ENCODE data around the gene ELMO1. TPM values are rescaled to one million over a fixed set of nuclear protein-coding genes. Genes with fewer than 3 reads are reported as not detected.
A peak's percentile ranks its signal among the peaks of the same experiment; 100 is the strongest.

ELMO1 gene
- total and polyA plus RNA-seq, 2 experiments from 2014 or later = 9.6 to 10.8 TPM

DNA sequence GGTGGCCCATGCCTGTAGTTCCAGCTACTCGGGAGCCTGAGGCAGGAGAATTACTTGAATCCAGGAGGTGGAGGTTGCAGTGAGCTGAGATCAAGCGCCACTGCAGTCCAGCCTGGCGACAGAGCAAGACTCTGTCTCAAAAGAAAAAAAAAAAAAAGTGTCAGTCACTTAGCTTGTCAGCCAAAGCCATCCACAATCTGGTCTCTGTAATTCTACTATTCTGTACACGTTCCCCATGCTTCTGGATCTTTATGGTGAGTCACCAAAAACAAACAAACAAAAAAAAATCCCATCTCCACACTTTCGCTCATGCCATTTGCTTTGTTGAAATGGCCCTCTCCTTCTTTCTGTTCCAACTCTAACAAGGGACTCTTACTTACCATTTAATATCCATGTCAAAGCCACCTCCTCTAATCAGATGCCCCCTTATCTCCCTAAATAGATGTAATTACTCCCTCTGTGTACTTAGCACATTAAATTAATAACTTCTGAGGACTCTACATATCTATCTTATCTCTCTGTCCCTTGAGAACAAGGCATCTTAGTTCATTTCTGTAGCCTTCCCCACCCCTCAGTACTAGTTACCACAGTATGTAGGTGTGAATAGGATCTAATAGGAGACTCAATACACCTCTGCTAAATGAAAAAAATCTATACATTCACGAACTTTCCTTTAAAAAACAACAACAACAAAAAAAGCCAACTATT lies 128.4 kb downstream of the ELMO1 start:
- no peaks in the 10 kb centered on the region for H3K4me1 ChIP-seq (ENCODE audit: low read depth)
- H3K36me3 ChIP-seq = no peaks in the 10 kb centered on the region
- no peak for DNase-seq (ENCODE audit: low read depth in 1 of 2, low spot score in 1 of 2)
- H3K4me3 ChIP-seq = no peak overlapping the region
- H3K27me3 ChIP-seq = no peaks in the 10 kb centered on the region
- H3K9me3 ChIP-seq (ENCODE audit: low read depth) = no peaks in the 10 kb centered on the region
- TF ChIP-seq, protein P1, sequence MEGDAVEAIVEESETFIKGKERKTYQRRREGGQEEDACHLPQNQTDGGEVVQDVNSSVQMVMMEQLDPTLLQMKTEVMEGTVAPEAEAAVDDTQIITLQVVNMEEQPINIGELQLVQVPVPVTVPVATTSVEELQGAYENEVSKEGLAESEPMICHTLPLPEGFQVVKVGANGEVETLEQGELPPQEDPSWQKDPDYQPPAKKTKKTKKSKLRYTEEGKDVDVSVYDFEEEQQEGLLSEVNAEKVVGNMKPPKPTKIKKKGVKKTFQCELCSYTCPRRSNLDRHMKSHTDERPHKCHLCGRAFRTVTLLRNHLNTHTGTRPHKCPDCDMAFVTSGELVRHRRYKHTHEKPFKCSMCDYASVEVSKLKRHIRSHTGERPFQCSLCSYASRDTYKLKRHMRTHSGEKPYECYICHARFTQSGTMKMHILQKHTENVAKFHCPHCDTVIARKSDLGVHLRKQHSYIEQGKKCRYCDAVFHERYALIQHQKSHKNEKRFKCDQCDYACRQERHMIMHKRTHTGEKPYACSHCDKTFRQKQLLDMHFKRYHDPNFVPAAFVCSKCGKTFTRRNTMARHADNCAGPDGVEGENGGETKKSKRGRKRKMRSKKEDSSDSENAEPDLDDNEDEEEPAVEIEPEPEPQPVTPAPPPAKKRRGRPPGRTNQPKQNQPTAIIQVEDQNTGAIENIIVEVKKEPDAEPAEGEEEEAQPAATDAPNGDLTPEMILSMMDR (IDR thresholded peaks at IDR 0.05; ENCODE audit: low read depth, low read length) = no peak
- H3K27ac ChIP-seq = no peak overlapping the region

DNA sequence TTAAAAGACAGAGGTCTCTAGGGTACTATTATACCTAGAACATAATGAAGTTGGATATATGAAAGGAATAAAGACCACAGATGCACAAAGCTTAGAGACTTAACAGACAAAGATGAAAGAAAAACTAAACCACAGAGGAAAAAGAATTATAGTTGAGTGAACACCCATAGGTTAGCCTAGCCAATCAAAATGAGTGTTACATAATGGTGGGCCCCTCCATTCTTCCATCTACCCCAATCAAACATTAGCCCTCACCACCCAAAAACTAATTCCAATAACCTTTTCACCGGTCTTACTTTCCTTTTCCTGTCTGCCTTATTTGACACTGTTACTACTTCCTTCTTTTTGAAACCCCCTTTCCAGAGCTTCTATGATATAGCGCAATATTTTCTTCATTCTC lies 130.1 kb downstream of the ELMO1 start:
- Histone ChIP-seq H3K4me1 (ENCODE audit: low read depth) (peaks cover 4% of the 10 kb centered on the region), H3K36me3 (no peaks in the 10 kb centered on the region), H3K9me3 (ENCODE audit: low read depth) (no peaks in the 10 kb centered on the region), H3K27me3 (no peaks in the 10 kb centered on the region), H3K4me3 (no peak overlapping the region), H3K27ac (no peak overlapping the region)
- TF ChIP-seq, protein P1 (IDR thresholded peaks at IDR 0.05; ENCODE audit: low read depth, low read length) = no peak
- no peak for DNase-seq (ENCODE audit: low read depth in 1 of 2, low spot score in 1 of 2)

DNA sequence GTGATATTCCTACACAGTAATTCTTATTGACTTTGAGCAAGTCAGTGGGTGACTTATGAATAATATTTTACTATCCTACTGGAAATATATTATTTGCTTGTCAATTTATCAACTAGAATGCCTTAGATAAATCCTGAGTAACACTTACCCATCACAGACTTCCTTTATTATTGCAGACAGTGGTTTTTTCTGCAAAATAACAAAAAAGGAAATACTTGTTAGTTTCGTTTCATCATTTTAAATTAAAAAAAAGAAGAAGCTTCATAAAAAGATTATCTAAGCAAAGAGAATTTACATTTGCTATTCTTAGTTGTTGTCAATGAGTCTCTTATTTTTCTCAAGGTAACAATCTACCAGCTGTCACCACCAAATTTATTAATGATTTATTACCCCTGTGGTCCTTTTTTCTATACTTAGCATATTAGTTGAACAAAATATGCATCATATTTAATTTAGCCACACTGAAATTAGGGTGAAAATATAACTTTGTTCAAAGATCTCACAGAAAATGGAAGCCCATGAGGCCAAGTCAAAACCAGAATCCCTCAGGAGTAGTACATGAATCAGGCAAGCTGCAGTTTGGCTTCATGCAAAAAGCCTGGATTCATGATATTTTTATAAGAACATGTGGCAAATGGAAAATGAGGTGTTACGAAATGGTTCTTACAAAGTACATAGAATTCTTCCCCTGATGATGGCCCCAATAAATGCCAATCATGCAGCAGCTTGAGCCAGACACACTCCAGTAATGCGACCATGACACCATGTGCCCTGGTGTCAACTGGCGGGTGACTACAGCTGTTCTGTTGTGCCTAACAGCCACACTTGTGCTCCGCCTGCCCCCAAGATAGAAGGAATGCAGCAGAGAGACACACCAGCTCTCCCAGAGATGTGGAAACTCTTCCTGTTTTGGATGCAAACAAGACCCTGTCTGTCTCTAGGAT lies 132.6 kb downstream of the ELMO1 start:
- H3K27me3 ChIP-seq = no peaks in the 10 kb centered on the region
- TF ChIP-seq, protein P1 (IDR thresholded peaks at IDR 0.05; ENCODE audit: low read depth, low read length) = no peak
- H3K4me1 ChIP-seq (ENCODE audit: low read depth) = peaks cover 4% of the 10 kb centered on the region
- peak in 1 of 2 donors; percentile 42 for DNase-seq (ENCODE audit: low read depth in 1 of 2, low spot score in 1 of 2)
- H3K4me3 ChIP-seq = no peak overlapping the region
- no peak overlapping the region for H3K27ac ChIP-seq
- H3K9me3 ChIP-seq (ENCODE audit: low read depth) = no peaks in the 10 kb centered on the region
- H3K36me3 ChIP-seq = no peaks in the 10 kb centered on the region

DNA sequence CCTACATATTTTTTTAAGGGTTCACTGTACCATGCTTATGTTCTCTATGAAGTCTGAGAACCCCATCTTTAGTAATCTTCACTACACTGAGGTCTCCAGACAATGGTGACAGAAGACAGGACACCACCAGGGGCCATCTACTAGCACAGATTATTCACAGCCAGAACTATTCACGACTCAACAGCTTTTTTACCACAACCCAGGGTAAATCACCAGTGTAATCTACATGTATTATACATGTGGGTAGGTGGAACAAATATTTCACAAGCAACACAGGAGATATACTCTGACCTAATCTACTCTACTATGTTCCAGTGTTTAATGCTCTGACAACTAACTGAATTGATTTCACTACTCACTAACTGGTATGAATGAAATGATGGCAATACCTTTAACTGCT lies 136.1 kb downstream of the ELMO1 start:
- Histone ChIP-seq H3K27ac (no peak overlapping the region), H3K36me3 (no peaks in the 10 kb centered on the region)

DNA sequence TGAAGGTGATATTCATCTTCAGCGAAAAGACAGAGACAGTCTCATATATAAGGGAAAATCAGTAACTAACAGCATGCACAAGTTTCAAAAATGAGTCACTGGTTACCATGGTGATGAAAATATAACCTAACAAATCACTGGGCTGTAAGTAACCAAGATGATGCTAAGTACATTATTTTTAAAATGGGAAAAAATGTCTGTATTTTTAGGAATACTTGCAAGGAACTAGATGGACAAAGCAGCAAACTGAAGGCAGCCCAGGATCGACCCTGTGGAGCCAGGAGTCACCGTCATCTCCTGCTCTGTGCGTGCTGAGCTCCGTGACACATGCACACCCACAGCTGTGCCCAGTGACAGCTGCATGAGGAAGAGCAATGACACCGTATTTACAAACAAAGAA lies 137.3 kb downstream of the ELMO1 start:
- H3K4me1 ChIP-seq (ENCODE audit: low read depth) = peaks cover 4% of the 10 kb centered on the region
- no peaks in the 10 kb centered on the region for H3K9me3 ChIP-seq (ENCODE audit: low read depth)
- no peak overlapping the region for H3K27ac ChIP-seq
- no peak overlapping the region for H3K4me3 ChIP-seq
- TF ChIP-seq, protein P1 (IDR thresholded peaks at IDR 0.05; ENCODE audit: low read depth, low read length) = no peak
- H3K36me3 ChIP-seq = no peaks in the 10 kb centered on the region
- peak in 1 of 2 donors; percentile 58 for DNase-seq (ENCODE audit: low read depth in 1 of 2, low spot score in 1 of 2)
- H3K27me3 ChIP-seq = no peaks in the 10 kb centered on the region

More for the DNA sequence above, 136.1 kb downstream of the ELMO1 start:
- H3K4me1 ChIP-seq (ENCODE audit: low read depth) = peaks cover 4% of the 10 kb centered on the region
- TF ChIP-seq, protein P1 (IDR thresholded peaks at IDR 0.05; ENCODE audit: low read depth, low read length) = no peak
- H3K4me3 ChIP-seq = no peak overlapping the region
- DNase-seq (ENCODE audit: low read depth in 1 of 2, low spot score in 1 of 2) = no peak
- no peaks in the 10 kb centered on the region for H3K9me3 ChIP-seq (ENCODE audit: low read depth)
- no peaks in the 10 kb centered on the region for H3K27me3 ChIP-seq
